ENCODE measurements around the gene F3.
A peak's percentile ranks its signal among the peaks of the same experiment; 100 is the strongest.

F3 gene

DNA sequence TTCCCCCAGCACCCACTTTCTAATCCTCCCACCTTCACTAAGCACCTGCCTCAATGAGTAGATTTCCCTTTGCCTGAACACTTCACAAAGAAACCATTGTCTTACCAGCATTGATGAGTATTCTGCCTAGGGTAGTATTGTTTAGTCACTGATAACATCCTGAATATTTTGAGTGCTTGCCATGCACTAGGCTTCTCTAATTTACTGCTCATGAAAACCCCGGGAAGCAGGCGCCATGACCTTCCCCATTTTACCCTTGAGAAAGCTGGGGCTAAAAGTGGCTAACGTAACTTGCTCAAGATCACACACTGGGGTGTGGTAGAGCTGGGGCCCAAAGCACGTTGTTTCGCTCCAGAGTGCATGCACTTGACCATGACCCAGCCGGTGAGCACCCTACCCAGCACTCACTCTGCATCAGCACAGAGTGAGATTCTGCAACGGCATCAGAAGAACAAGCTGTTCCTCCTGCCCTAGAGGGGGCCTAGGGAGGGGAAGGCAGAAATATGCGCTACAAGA is 10.6 kb upstream of the F3 start:
- no peaks in the 10 kb centered on the region for H3K27me3 ChIP-seq (ENCODE audit: control insufficient read depth, insufficient read depth, low read length)
- no peak overlapping the region for H3K4me3 ChIP-seq (ENCODE audit: low read depth, low read length)
- H3K4me1 ChIP-seq (ENCODE audit: control insufficient read depth, insufficient read depth, low read length), result peaks cover 42% of the 10 kb centered on the region
- H3K9me3 ChIP-seq (ENCODE audit: control insufficient read depth, insufficient read depth, low read length), result no peaks in the 10 kb centered on the region
- peak overlapping the region; percentile 63 for H3K27ac ChIP-seq (ENCODE audit: low read depth, low read length)
- H3K9ac ChIP-seq (ENCODE audit: low read depth, low read length), result no peak overlapping the region
- H3K36me3 ChIP-seq (ENCODE audit: control insufficient read depth, insufficient read depth, low read length), result no peaks in the 10 kb centered on the region

- Histone ChIP-seq H3K36me3 (ENCODE audit: control insufficient read depth, insufficient read depth, low read length) (no peaks in the 10 kb centered on the region), H3K9me3 (ENCODE audit: control insufficient read depth, insufficient read depth, low read length) (no peaks in the 10 kb centered on the region), H3K4me3 (ENCODE audit: low read depth, low read length) (no peak overlapping the region), H3K9ac (ENCODE audit: low read depth, low read length) (no peak overlapping the region), H3K27me3 (ENCODE audit: control insufficient read depth, insufficient read depth, low read length) (no peaks in the 10 kb centered on the region), H3K27ac (ENCODE audit: low read depth, low read length) (no peak overlapping the region), H3K4me1 (ENCODE audit: control insufficient read depth, insufficient read depth, low read length) (peaks cover 42% of the 10 kb centered on the region)
Measured at GRCh38 chr1:94551449-94551848, 9.9 kb upstream of the F3 start.

DNA sequence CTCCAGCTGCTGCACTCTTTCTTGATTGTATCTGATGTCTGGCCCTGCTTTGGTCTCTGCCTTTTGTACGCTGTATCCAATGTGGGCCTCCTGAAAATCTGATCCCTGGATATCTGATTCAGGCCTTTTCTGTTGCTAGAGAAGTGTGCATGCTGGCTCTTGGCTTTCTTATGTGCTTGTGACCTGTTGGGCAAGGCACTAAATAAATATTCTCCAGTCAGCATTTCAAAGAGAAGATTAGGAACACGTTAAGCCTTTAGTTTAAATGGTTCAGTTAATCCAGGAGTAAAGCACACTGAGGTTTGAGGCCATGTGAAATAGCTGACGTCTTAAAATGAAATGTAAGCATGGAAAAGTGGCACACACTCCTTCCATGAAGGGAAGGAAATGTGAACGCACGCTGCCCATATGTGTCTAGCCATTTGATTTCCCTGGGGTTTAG is 9.3 kb upstream of the F3 start:
- H3K4me1 ChIP-seq (ENCODE audit: control insufficient read depth, insufficient read depth, low read length), result peaks cover 42% of the 10 kb centered on the region
- no peaks in the 10 kb centered on the region for H3K36me3 ChIP-seq (ENCODE audit: control insufficient read depth, insufficient read depth, low read length)
- H3K9me3 ChIP-seq (ENCODE audit: control insufficient read depth, insufficient read depth, low read length), result no peaks in the 10 kb centered on the region
- H3K9ac ChIP-seq (ENCODE audit: low read depth, low read length), result no peak overlapping the region
- no peak overlapping the region for H3K4me3 ChIP-seq (ENCODE audit: low read depth, low read length)
- H3K27me3 ChIP-seq (ENCODE audit: control insufficient read depth, insufficient read depth, low read length), result no peaks in the 10 kb centered on the region
- no peak overlapping the region for H3K27ac ChIP-seq (ENCODE audit: low read depth, low read length)

DNA sequence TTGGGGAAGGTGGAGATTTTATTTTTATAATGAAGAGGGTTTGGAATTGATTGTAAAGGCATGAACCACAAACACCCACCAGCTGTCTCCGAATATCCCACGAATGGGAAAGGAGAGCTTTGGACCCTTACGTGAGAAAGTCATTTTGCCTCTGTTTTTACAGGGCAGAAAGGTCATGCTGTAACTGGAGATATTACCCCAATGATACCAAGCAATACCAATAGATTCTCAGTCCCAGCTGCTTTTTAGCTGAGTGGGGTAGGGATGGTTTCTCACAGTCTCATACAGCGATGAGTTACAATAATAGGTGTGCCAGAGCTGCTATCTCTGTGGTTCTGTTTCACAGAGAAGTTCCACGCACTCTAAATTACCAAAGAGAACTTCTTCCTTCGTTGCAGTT is 8.8 kb upstream of the F3 start:
- Histone ChIP-seq H3K27me3 (ENCODE audit: control insufficient read depth, insufficient read depth, low read length) (no peaks in the 10 kb centered on the region), H3K4me1 (ENCODE audit: control insufficient read depth, insufficient read depth, low read length) (peaks cover 42% of the 10 kb centered on the region), H3K27ac (ENCODE audit: low read depth, low read length) (no peak overlapping the region), H3K4me3 (ENCODE audit: low read depth, low read length) (no peak overlapping the region), H3K9me3 (ENCODE audit: control insufficient read depth, insufficient read depth, low read length) (no peaks in the 10 kb centered on the region), H3K36me3 (ENCODE audit: control insufficient read depth, insufficient read depth, low read length) (no peaks in the 10 kb centered on the region), H3K9ac (ENCODE audit: low read depth, low read length) (no peak overlapping the region)

DNA sequence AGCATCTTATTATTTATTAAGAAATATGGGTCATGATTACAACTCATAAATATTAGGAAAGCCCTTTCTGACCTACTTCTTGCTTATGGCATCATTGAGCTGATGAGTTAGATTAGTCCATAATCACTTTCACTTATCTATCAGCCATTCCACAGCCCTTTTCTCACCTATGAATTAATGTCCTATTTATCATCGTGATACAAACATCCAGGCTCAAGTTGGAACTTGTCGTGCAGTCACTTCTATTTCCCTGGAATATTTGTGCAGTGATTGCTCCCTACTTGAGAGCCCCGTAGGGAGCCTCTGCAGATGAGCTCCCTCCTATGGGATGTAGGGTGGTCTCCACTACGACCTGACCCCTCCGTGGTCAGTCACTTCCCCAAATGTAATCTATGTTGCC is 8.1 kb upstream of the F3 start:
- H3K27ac ChIP-seq (ENCODE audit: low read depth, low read length), result no peak overlapping the region
- H3K4me3 ChIP-seq (ENCODE audit: low read depth, low read length), result no peak overlapping the region
- no peaks in the 10 kb centered on the region for H3K9me3 ChIP-seq (ENCODE audit: control insufficient read depth, insufficient read depth, low read length)
- H3K36me3 ChIP-seq (ENCODE audit: control insufficient read depth, insufficient read depth, low read length), result no peaks in the 10 kb centered on the region
- H3K9ac ChIP-seq (ENCODE audit: low read depth, low read length), result no peak overlapping the region
- H3K4me1 ChIP-seq (ENCODE audit: control insufficient read depth, insufficient read depth, low read length), result peaks cover 40% of the 10 kb centered on the region
- 0 out of 2 replicates have a peak, but pooled peaks cover 1% of the 10 kb centered on the region for H3K27me3 ChIP-seq (ENCODE audit: control insufficient read depth, insufficient read depth, low read length)

- Histone ChIP-seq H3K36me3 (ENCODE audit: control insufficient read depth, insufficient read depth, low read length) (no peaks in the 10 kb centered on the region; the same call in 1 of the 2 replicates), H3K4me1 (ENCODE audit: control insufficient read depth, insufficient read depth, low read length) (peaks cover 13% of the 10 kb centered on the region), H3K27me3 (ENCODE audit: control insufficient read depth, insufficient read depth, low read length) (peaks cover 42% of the 10 kb centered on the region), H3K9ac (ENCODE audit: low read depth, low read length) (no peak overlapping the region), H3K9me3 (ENCODE audit: control insufficient read depth, insufficient read depth, low read length) (no peaks in the 10 kb centered on the region), H3K27ac (ENCODE audit: low read depth, low read length) (no peak overlapping the region), H3K4me3 (ENCODE audit: low read depth, low read length) (no peak overlapping the region)
Measured at GRCh38 chr1:94544706-94545490, 3.3 kb upstream of the F3 start.

- Histone ChIP-seq H3K4me3 (ENCODE audit: low read depth, low read length) (no peak overlapping the region), H3K9me3 (ENCODE audit: control insufficient read depth, insufficient read depth, low read length) (no peaks in the 10 kb centered on the region), H3K9ac (ENCODE audit: low read depth, low read length) (no peak overlapping the region), H3K4me1 (ENCODE audit: control insufficient read depth, insufficient read depth, low read length) (peaks cover 13% of the 10 kb centered on the region), H3K27me3 (ENCODE audit: control insufficient read depth, insufficient read depth, low read length) (peaks cover 45% of the 10 kb centered on the region), H3K36me3 (ENCODE audit: control insufficient read depth, insufficient read depth, low read length) (peaks cover 6% of the 10 kb centered on the region; the same call in 1 of the 2 replicates), H3K27ac (ENCODE audit: low read depth, low read length) (no peak overlapping the region)
Measured at GRCh38 chr1:94543893-94544635, 2.5 kb upstream of the F3 start.

- Histone ChIP-seq H3K4me3 (ENCODE audit: low read depth, low read length) (no peak overlapping the region), H3K27me3 (ENCODE audit: control insufficient read depth, insufficient read depth, low read length) (peaks cover 45% of the 10 kb centered on the region), H3K36me3 (ENCODE audit: control insufficient read depth, insufficient read depth, low read length) (peaks cover 6% of the 10 kb centered on the region; the same call in 1 of the 2 replicates), H3K9me3 (ENCODE audit: control insufficient read depth, insufficient read depth, low read length) (no peaks in the 10 kb centered on the region), H3K9ac (ENCODE audit: low read depth, low read length) (no peak overlapping the region), H3K4me1 (ENCODE audit: control insufficient read depth, insufficient read depth, low read length) (peaks cover 17% of the 10 kb centered on the region), H3K27ac (ENCODE audit: low read depth, low read length) (no peak overlapping the region)
Measured at GRCh38 chr1:94543001-94543400, 1.4 kb upstream of the F3 start.

DNA sequence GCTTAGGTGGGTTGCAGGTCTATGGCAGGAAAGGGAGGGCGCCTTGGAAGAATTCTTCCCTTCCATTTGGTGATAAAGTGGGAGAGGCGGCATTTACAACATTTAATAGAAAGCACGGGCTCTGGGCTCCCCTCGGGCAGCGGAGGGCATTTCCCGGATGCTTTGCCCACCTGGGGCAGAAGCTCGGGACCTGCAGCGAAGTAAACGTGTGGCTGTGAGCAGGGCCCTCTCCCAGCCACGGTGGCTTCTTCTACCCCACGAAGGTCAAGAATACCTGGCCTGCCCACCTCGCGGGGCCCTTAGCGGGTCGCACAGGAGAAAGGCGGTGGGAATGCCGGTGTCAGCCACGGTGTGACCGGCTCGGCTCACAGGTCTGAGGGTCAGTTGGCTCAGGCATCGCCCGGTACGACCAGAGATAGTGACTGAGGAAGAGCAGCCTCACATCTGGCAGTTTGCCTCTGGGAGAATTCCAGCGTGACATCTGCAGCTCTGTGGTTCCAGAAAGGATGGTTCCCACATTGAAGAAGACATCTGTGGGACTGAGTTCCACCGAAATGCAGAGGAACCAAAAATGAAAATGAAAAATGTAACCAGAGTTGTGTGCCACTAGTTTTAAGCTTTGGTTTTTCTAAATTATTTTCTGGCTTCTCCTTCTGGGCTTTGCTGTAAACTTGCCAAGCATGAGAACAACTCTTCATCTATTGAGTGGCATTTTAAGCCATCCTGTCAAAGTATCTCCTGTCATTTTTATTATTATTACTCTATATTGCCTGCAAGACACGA is 720 bp upstream of the F3 start:
- Histone ChIP-seq H3K27me3 (ENCODE audit: control insufficient read depth, insufficient read depth, low read length) (peaks cover 45% of the 10 kb centered on the region), H3K27ac (ENCODE audit: low read depth, low read length) (peak overlapping the region; percentile 74), H3K4me3 (ENCODE audit: low read depth, low read length) (peak overlapping the region; percentile 69), H3K4me1 (ENCODE audit: control insufficient read depth, insufficient read depth, low read length) (peaks cover 17% of the 10 kb centered on the region), H3K36me3 (ENCODE audit: control insufficient read depth, insufficient read depth, low read length) (peaks cover 7% of the 10 kb centered on the region; the same call in 1 of the 2 replicates), H3K9ac (ENCODE audit: low read depth, low read length) (peak overlapping the region; percentile 49), H3K9me3 (ENCODE audit: control insufficient read depth, insufficient read depth, low read length) (no peaks in the 10 kb centered on the region)

DNA sequence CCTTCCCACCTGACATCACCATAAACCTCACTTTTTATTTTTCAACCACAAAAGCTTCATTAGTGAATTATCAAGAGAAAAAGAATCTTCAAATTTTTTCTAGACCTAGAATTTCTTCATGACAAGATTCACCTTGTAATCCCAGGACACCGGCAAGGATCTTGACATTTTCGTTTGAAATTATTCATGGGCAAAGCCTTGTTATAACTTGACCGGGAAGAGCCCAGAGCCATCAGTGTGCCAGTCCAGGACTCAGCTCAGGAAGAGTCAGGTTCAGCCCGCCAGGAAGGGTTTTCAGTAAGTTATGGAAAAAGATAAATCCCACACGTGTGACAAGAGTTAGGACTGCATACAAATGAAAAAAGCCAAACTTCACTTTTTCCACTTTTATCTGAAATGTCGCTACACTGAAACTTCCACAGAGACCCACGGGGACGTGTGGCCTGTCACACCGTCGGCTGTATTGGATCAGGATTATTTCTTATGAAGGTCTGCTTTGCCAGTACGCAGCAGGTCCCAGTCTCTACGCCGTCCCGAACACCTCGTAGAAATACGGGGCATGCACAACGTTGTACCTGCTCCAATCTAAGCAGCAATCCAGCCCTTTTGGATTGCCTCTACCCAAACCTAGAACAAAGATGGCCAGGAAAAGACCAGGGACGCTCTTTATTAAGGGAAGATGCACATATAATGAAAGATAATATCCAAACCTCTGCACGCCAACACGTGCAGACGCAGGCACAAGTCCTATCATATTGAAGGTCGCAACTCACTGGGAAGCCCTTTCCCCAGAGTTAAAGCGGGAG is 916 bp downstream of the F3 start:
- Histone ChIP-seq H3K27ac (ENCODE audit: low read depth, low read length) (no peak overlapping the region), H3K4me3 (ENCODE audit: low read depth, low read length) (peak overlapping the region; percentile 69), H3K9me3 (ENCODE audit: control insufficient read depth, insufficient read depth, low read length) (no peaks in the 10 kb centered on the region), H3K27me3 (ENCODE audit: control insufficient read depth, insufficient read depth, low read length) (peaks cover 45% of the 10 kb centered on the region), H3K36me3 (ENCODE audit: control insufficient read depth, insufficient read depth, low read length) (peaks cover 19% of the 10 kb centered on the region), H3K4me1 (ENCODE audit: control insufficient read depth, insufficient read depth, low read length) (peaks cover 17% of the 10 kb centered on the region), H3K9ac (ENCODE audit: low read depth, low read length) (peak overlapping the region; percentile 68)
